ENCODE data around the gene MOGAT1.

The MOGAT1 gene

GRCh38 chr2:222671259-222672067 lies at the start of gene MOGAT1:
MOGAT1 (plus strand) TSS chr2:222671658; CDS start chr2:222671786, 128 bp downstream.
- no peak for DNase-seq (ENCODE audit: low read depth)

GRCh38 chr2:222621893-222622292 lies 49.6 kb upstream of the MOGAT1 start:
- no peak for DNase-seq (ENCODE audit: low read depth)

- DNase-seq (ENCODE audit: low read depth): no peak
Measured at GRCh38 chr2:222622910-222623309, 48.5 kb upstream of the MOGAT1 start.

- DNase-seq (ENCODE audit: low read depth): no peak
Measured at GRCh38 chr2:222623756-222624309, 47.6 kb upstream of the MOGAT1 start.

GRCh38 chr2:222627764-222628163 lies 43.7 kb upstream of the MOGAT1 start:
- no peak for DNase-seq (ENCODE audit: low read depth)

GRCh38 chr2:222635295-222635694 lies 36.2 kb upstream of the MOGAT1 start:
- no peak for DNase-seq (ENCODE audit: low read depth)

GRCh38 chr2:222637067-222637466 lies 34.4 kb upstream of the MOGAT1 start:
- DNase-seq (ENCODE audit: low read depth): no peak

- DNase-seq (ENCODE audit: low read depth): no peak
Measured at GRCh38 chr2:222641336-222641735, 30.1 kb upstream of the MOGAT1 start.

- DNase-seq (ENCODE audit: low read depth): no peak
Measured at GRCh38 chr2:222643134-222643533, 28.3 kb upstream of the MOGAT1 start.

GRCh38 chr2:222646008-222646407 lies 25.4 kb upstream of the MOGAT1 start:
- no peak for DNase-seq (ENCODE audit: low read depth)

GRCh38 chr2:222649801-222650200 lies 21.7 kb upstream of the MOGAT1 start:
- no peak for DNase-seq (ENCODE audit: low read depth)

- peak; percentile 41 for DNase-seq (ENCODE audit: low read depth)
Measured at GRCh38 chr2:222651718-222652418, 19.6 kb upstream of the MOGAT1 start.

- DNase-seq (ENCODE audit: low read depth): no peak
Measured at GRCh38 chr2:222652491-222653255, 18.8 kb upstream of the MOGAT1 start.

GRCh38 chr2:222653280-222653679 lies 18.2 kb upstream of the MOGAT1 start:
- no peak for DNase-seq (ENCODE audit: low read depth)

- DNase-seq (ENCODE audit: low read depth): peak; percentile 99
Measured at GRCh38 chr2:222655787-222656525, 15.5 kb upstream of the MOGAT1 start, which contains the start of gene FARSB. FARSB (minus strand) TSS chr2:222656092; CDS start chr2:222656073, 19 bp downstream.

- no peak for DNase-seq (ENCODE audit: low read depth)
Measured at GRCh38 chr2:222656526-222657446, 14.7 kb upstream of the MOGAT1 start.

- no peak for DNase-seq (ENCODE audit: low read depth)
Measured at GRCh38 chr2:222663479-222663878, 8.0 kb upstream of the MOGAT1 start.

- no peak for DNase-seq (ENCODE audit: low read depth)
Measured at GRCh38 chr2:222668494-222669154, 2.8 kb upstream of the MOGAT1 start.

- DNase-seq (ENCODE audit: low read depth): no peak
Measured at GRCh38 chr2:222669353-222669752, 2.1 kb upstream of the MOGAT1 start.
